ENCODE results near the gene SLC38A2.

DNA sequence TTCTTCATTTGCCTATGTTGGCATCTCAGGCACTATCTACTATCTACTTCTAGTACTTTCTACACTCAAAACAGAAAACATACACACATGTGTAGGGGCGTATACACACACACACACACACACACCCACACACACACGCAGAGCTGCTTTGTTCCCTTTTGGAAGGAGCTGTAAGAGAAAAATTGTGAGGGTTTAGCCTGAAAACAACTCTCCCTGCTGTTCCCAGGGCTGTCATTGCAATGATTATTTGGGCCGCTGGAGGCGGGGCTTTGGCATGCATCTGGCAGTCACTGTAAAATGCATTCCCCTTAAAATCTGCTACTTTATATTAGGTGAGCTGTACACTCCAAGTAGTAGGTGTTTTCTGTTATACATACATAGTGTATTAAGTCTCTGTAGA lies 29.1 kb upstream of the SLC38A2 start:
- TF ChIP-seq POLR2A (IDR thresholded peaks at IDR 0.05; ENCODE audit: low read length), result no peak
- no peak for TF ChIP-seq GATA1 (IDR thresholded peaks at IDR 0.05; ENCODE audit: low read depth, low read length)
